Stimulated activated CD4-positive, alpha-beta T cell treated with anti-CD3 and anti-CD28 coated beads, Interleukin-4, amount 100 ng/mL, for 24 hours (primary cell): ENCODE results near the gene ERICH6B.

Experiments
- DNase-seq: peaks from one replicate; pipeline ENCODE4 v3.0.0-alpha.2; 2020

The ERICH6B gene

DNA sequence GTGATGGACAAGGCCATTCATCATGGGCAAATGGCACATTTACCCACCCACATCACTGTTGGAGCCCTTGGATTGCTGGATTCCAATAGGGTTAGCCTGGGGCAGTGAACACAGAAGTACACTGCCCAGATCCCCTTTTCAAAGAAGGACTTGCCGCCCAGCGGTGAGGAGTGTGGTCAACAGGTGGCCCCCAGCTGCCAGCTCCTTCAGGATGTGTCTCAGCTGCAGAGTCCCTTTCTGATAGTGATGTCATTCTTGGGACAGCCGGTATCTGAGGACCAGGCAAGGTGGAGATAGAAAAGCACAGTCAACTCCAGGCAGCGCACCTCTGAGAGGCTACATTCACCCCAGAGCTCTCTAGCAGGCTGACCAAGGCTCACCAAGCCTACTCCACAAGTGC lies 16.9 kb downstream of the ERICH6B start:
- no peak for DNase-seq

DNA sequence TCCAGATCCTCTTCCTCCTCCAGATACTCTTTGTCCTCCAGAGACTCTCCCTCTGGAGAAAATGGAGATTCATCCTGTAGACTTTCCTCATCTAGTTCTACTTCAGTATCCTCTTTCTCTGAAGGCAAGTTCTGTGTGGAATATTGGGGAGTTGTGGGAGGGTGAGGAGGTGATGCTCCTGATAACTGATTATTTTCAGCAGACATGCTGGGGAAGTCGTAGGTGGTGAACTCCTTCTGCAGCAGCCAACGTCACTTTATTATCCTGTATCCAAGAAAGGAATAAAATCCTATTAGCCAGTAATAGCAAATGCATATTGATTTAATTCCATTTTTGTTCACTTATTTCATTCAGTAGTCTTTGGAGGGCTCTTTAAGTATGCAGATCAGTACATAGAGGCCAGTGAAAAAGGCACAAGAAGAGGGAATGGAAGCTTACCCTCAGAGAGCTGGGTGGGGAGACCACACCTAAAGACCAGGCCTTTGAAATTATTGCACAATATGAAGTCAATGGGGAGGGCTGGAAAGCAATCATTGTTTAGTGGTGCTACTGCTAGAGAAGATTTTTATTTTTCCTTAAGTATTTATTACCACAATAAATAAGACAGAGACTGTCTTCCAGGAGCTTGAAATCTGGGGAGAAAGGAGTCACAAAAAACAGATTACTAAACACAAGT lies 18.6 kb downstream of the ERICH6B start:
- DNase-seq = no peak

GRCh38 chr13:45595965-45596364 lies 19.6 kb downstream of the ERICH6B start:
- DNase-seq = no peak

GRCh38 chr13:45594764-45595163 lies 20.8 kb downstream of the ERICH6B start:
- DNase-seq = no peak

DNA sequence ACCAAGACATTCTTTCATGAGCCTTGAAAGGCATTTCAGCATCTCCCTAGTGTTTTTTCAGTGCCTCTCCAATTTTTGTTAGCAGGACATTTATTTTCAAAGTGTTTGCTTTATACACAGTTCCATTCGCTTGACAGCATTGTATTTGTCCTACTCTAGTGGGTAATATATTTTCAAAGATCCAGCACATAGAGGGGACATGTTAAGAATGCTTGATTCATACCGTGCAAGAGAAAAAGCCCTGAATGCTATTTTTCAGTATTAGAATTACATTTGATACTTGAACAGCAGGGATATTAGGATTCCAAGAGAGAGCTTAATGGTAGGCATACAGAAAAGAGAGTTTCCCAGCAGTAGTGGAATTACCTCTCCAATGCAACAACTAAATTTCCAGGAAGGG lies 21.3 kb downstream of the ERICH6B start:
- no peak for DNase-seq

DNA sequence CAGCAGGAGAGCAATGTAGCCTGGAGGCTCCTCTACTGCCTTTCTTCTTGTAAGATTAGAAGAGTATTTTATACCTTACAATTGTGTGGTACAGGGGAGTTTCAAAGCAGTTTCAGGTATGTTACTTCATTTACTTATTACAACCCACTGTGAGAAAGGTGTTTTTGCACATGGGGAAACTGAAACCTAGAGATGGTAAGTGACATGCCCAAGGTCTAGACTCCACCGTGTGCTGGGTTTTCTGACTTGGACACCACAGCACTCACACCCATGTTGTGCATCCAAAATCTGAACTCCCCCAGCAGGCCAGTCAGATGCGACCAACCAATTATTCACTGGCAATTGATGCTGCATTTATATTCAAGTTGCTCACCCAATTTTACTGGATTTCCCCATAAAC lies 22.8 kb downstream of the ERICH6B start:
- DNase-seq = no peak

DNA sequence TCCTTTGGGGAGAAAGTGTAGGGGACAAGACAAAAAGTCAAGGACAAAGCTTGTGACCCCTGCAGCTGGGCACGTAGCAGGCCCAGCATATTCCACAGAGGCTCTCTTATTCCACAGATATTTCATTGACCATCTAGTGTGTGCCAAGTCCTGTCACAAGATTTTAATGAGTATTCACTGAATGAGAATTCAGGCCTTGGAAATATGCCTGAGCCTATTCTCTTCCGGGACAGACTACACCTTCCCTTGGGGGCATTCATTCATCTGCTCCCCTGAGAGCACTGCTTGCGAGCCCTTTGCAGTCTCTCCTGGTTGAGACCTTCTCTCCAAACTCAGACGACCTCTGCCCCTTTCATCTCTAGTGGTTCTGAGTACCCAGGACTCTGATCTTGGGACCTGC lies 25.5 kb downstream of the ERICH6B start:
- no peak for DNase-seq

DNA sequence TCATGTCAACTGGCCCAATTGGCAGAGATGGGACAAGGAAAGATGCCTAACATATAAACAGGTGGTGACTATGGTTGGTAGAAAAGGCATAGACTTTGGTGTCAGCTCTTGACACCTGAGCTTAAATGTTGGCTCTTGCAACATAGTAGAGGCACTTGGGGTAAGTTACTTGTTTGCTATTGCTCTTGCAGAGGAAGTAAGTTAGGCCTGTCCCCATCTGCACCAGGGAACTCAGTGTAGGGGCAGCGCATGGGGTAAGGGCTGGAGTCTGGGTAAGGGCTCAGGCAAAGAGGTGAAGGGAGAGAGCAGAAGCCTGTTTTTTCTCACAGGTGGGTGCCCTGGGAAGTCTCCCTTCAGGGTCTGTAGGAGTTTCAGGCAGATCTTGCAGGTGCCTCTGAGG lies 27.6 kb downstream of the ERICH6B start:
- no peak for DNase-seq

DNA sequence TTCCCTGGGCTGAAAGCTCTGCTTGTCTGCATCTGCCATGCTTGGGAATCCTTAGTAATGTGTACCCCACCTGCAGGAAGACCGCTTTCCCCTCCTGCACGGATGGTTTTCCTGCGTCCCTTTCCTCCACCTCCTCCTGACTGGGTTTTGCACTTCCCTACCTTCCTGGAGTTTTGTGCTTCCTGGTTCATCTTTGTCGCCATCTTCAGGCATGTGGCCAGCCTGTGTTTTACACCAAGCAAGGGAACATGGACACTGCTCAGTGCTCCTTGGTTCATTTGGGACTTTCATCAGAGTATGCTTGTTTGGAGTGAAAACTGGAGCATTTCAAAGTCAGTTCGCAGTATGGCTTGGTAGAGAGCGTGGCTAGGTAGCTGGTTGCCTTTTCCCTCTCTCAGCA lies 30.7 kb downstream of the ERICH6B start:
- DNase-seq = no peak

DNA sequence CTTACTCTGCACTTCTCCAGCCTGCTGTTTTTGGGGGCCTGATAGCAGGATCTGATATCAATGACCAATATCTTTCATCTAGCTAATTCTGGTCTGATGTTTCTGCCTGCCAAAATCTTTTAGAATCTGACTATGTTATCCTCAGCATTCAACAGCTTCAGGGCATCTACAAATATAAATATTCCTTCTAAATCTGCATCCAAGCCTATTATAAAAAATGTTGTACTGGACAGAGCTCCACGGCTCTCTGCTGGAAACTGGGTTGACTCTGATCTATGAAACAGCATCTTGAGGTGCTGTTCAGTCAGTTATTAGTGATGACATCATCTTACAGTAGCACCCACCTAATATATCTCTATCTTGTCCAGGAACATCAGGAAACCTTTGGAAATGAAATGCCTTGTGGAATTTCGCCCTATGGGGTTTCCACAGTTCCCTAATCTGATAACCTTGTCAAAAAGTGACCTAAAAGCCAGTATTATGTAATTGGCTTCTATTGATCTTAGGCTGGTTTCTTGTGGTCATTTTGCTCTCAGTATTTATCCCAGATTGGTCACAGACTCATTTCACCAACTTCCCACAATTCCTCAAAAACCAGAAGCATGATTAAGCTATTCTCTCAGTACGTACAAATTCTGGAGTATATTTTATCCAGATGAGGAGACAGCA lies 33.0 kb downstream of the ERICH6B start:
- no peak for DNase-seq

DNA sequence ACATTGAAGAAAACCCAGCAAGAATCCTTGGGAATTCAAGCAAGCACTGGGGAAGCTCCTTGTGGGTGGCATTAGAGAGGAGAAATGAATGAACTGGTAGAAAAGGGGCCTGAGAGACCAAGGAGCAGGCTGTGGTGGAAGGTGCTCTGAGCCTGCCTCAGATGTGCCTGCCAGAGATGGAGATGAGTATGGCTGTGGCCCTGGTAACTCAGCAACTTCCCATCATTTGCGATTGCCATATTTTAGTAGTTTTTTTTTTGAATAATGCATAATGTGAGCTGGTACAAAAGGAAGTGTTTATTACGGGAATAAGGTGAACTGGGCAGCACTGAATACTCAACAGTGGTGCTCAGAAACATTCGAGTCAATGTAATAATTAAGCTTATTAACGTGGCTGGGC lies 39.1 kb downstream of the ERICH6B start:
- DNase-seq = no peak

DNA sequence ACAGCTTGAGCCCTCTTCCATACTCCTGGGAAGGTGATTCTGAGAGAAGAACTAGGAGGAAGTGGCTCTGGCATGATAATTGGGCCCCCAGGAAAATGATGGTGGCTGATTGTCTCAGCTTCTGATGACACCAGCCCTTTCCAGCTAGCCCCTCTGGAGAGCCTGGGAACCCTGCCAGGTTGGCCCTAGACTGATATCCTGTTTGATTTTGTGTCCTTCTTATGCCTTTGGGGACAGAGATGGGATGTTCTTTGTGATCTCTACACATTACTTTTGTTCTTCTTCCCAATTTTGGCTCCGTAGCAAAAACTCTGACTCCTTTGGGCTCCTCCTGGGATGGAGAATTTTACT lies 39.7 kb downstream of the ERICH6B start:
- no peak for DNase-seq

- DNase-seq = no peak
These were observed 40.3 kb downstream of the ERICH6B start for GRCh38 chr13:45575146-45575829.

DNA sequence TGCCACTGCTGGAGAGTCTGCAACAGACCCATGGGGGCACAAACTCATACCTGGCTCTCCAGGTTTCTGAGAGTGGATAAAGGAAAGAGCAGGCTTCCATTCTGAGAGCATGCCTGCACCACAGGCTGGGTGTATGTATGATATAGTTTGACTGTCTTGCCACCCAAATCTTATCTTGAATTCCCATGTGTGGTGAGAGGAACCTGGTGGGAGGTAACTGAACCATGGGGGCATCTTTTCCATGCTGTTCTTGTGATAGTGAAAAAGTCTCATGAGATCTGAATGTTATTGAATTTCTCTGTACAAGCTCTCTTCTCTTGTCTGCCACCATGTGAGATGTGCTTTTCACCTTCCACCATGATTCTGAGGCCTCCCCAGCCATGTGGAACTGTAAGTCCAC lies 50.2 kb downstream of the ERICH6B start:
- DNase-seq = no peak

- no peak for DNase-seq
These were observed 51.3 kb downstream of the ERICH6B start for GRCh38 chr13:45564133-45564776.

GRCh38 chr13:45554604-45555109 lies 60.9 kb downstream of the ERICH6B start:
- no peak for DNase-seq

GRCh38 chr13:45548281-45548680 lies 67.3 kb downstream of the ERICH6B start:
- no peak for DNase-seq

DNA sequence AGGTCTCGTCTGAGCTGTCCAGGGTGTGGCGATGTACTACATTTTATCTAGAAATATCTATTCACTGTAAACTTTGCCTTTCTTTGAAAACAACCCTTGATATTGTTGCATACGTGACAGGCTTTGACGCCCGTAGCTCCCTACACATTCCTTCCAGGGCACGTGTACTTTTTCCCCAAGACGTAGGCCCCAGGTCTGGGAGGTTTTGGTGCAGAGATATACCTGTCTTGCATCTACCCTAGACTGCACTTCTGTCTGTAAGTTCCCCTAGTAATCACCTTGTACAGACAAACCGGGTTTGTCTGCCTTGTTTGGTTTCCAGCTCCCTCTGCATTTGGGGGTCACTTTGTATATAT lies 69.2 kb downstream of the ERICH6B start:
- DNase-seq = no peak

DNA sequence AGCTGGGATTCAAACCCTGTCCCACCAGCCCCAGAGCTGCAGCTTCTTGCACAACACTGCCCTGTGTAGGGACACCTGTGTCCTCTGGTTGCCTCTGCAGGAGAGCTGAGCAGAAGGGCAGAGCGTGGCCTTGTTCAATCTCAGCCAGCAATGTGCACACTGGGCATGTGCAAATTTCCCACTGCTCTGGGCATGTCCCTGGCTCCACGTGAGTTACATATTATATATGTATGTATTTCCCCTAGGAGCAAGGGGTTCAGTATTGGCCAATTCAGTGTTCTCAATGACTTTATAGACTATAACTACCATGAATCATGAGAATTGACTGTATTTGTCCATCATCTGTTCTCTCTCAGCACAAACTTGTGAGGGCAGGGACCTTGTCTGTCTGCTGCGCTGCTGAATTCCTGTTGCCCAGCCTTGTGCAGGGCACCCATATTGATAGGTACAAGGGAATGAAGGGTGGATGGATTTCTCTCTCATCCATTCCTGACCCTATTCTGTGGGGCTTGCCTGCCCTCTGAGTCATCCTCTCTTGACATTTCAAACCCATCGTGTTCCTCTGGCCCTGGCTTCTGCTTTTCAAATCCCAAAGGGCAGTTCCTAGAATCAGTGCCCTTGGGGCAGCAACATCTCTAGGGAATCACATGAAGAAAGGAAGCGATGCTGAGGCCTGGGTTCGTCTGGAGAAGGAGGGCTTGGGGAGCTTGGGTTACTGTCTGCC lies 69.7 kb downstream of the ERICH6B start:
- DNase-seq = no peak

DNA sequence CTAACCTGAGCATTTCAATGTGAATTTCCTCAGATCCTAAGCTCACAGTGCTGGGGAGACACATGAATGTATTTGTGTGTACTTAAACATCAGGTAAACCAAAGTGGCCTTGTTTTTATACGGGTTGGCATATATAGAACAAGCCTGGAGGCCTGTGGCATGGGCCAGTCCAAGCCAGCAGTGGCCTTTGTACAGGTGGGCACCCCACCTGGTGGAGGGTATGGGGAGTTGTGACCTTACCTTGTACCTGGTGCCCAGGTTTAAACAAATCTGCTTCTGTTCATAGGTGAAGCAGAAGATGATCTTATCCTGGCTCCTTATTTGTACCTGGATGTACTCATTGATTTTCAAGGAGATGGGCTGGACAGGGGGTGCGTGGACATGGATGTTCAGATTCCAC lies 71.0 kb downstream of the ERICH6B start:
- DNase-seq = no peak

- DNase-seq = no peak
These were observed 72.7 kb downstream of the ERICH6B start for GRCh38 chr13:45542878-45543277.

- DNase-seq = no peak
These were observed 73.1 kb downstream of the ERICH6B start for GRCh38 chr13:45542391-45542790.

DNA sequence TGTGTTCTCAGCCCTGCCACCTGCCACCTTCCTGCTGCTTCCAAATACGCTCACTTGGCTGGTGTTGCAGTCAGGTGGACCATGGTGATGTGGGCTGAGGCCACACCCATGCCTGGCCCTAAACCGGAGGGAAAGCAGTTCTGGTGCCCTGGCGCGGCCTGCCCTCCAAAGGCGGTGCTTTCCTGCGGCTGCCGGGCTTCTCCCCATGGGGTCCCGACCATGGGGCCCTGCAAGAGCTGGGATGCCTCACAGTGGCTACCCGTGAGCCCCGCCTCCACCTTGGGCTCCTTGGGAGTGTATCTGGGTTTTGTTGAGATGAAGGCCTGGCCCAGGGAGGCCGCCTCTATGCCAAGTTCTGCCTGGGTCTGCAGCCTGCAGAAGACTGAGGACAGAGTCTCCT lies 73.7 kb downstream of the ERICH6B start:
- DNase-seq = no peak
